Vagina (tissue), 2 donors: ENCODE measurements around the gene HYAL2.

Experiments used
- POLR2A ChIP-seq, 2 donors: fragments of 450-650 bp; IDR thresholded peaks; one replicate each; pipeline ENCODE4 v1.6.1; 2017; ENCODE audit warnings: antibody characterized with exemption in 2 of 2, mild to moderate bottlenecking in 2 of 2, moderate library complexity in 2 of 2
- TF ChIP-seq, protein P1 (sequence below), 3 experiments: fragments of 450-650 bp in 2 of 3; fragments of 200-600 bp in 1 of 3; sonication (generic) in 1 of 3; IDR thresholded peaks; one replicate each; pipeline ENCODE4 v1.5.1; 2017 to 2019; ENCODE audit warnings: antibody characterized with exemption in 3 of 3, mild to moderate bottlenecking in 2 of 3, moderate library complexity in 2 of 3

DNA sequence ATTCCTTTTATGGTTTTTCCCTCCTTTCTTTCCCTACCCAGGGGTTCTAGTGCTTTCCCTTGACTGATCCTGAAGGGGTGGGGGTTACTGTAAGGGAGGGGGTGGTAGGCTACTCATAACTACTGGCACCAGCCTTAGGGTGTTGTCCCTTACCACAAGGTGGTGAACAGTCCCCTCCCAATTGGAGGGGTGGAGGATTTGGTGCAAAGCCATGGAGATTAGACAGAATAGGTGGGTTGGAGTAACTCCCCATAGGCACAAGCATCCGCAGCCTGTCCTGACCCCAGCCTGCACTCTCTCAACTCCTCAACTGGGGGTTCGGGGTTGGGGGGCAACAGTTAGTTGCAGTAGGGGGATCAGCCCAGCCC is 2.6 kb upstream of the HYAL2 start:
- TF ChIP-seq, protein P1, sequence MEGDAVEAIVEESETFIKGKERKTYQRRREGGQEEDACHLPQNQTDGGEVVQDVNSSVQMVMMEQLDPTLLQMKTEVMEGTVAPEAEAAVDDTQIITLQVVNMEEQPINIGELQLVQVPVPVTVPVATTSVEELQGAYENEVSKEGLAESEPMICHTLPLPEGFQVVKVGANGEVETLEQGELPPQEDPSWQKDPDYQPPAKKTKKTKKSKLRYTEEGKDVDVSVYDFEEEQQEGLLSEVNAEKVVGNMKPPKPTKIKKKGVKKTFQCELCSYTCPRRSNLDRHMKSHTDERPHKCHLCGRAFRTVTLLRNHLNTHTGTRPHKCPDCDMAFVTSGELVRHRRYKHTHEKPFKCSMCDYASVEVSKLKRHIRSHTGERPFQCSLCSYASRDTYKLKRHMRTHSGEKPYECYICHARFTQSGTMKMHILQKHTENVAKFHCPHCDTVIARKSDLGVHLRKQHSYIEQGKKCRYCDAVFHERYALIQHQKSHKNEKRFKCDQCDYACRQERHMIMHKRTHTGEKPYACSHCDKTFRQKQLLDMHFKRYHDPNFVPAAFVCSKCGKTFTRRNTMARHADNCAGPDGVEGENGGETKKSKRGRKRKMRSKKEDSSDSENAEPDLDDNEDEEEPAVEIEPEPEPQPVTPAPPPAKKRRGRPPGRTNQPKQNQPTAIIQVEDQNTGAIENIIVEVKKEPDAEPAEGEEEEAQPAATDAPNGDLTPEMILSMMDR (IDR thresholded peaks at IDR 0.05): no peak
- no peak for TF ChIP-seq POLR2A (IDR thresholded peaks at IDR 0.05)
